Kidney tubule cell (primary cell): ENCODE measurements around the gene PRAMEF15.
"Not testable (repeated sequence)": the region's sequence is repeated elsewhere in the genome, so short reads cannot be mapped to it uniquely, and the experiment has no call there.

Experiments
- DNase-seq: peaks from one replicate; pipeline ENCODE4 v3.0.0-alpha.2; 2018; ENCODE audit warnings: low spot score

The PRAMEF15 gene

GRCh38 chr1:13315281-13315680 lies at the start of gene PRAMEF15:
Gene PRAMEF15 (plus strand): TSS chr1:13315581. CDS start chr1:13318408, 2,827 bp downstream.
- not testable (repeated sequence) for DNase-seq

DNA sequence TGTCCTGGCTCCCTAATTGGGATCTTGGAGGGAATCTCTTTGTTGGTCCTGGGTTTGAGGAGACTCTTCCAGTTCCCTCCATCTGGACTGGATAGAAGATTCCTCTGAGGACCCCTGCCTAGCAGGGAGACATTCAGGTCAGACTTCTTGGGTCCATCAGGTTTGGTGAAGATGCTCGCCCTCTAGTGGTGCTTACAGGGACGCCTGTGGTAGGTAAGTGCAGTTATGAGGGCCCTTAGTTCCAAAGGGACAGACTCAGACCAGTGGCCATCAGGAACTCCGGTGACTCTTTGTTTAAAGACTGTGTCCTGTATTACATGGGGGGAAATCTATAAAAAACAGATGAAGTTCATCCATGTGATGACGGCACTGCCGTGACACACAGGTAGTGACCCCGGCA lies 38.4 kb upstream of the PRAMEF15 start:
- DNase-seq, result not testable (repeated sequence)

- DNase-seq, result not testable (repeated sequence)
Measured at GRCh38 chr1:13279617-13280016, 35.8 kb upstream of the PRAMEF15 start.

DNA sequence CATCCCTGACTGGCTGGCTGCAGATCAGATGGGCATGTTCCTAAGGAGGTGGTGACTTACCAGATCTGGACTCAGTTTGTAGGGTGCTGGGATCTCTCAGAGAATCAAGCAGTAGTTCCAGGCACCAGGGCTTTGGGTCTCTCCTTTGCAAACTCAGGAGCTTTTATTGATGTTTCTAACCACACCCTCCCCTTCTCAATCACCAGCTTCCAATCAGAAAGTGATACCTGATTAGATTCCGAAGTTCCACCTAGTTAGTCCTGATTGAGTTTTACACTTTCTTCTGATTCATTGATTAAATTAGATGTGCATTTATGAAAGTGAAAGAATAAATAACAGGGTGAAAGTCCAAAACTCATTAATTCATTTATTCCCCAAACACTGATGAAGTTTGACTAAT lies 30.3 kb upstream of the PRAMEF15 start, which contains the start of gene PRAMEF8:
TSS of gene PRAMEF8 (minus strand) at position 101 of the 400 bp plus-strand sequence. CDS start 1,046 bp downstream, outside the sequence.
- DNase-seq, result not testable (repeated sequence)

DNA sequence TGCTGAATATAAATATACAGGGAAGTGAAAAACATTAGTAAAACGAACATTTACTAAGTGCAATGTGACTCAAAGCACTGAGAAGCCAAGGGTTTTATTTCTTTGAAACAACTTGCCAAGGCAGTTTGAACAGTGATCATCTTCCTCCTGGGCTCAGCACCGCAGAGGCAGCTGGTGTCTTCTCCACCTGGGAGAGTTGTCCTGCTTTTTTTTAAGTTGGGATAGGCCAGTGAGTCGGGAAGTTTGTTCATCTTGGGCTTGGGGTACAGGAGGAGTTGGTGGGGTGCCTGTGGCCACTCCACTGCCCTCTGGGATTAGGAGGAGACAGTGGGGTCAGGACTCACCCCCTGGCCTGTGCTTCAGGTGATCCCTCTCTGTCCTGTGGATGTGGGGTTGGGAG lies 26.4 kb upstream of the PRAMEF15 start:
- DNase-seq, result not testable (repeated sequence)

DNA sequence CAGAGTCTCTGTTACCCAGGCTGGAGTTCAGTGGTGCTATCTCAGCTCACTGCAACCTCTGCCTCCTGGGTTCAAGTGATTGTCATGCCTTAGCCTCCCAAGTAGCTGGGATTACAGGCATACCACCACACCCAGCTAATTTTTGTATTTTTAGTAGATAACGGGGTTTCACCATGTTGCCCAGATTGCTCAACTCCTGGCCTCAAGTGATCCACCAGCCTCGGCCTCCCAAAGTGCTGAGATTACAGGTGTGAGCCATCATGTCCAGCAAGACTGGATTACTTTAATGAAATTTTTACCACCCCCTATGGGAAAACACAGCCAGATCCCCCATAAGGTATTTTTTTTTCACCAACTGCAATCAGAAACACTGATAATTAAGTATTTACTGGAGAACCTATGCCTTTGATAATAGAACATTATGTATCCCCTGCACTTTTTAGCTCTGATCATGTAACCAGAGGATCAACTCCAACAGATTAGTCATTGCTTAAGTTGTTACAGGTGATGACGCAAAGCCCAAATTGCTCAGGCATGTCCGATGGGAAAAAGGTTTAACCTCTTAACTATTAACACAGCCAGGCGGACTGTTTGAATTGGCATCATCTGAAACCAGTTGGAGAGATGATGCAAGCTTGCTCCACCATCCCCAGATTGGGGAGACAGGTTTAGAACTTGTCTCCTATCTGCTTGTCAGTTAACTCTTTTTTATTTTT lies 18.0 kb upstream of the PRAMEF15 start:
- not testable (repeated sequence) for DNase-seq

- not testable (repeated sequence) for DNase-seq
Measured at GRCh38 chr1:13298699-13299098, 16.7 kb upstream of the PRAMEF15 start.

GRCh38 chr1:13302197-13302596 lies 13.2 kb upstream of the PRAMEF15 start:
- DNase-seq, result not testable (repeated sequence)

- DNase-seq, result not testable (repeated sequence)
Measured at GRCh38 chr1:13303239-13303638, 12.1 kb upstream of the PRAMEF15 start, which contains the start of gene PRAMEF33. Gene PRAMEF33 (plus strand): TSS chr1:13303539. CDS start chr1:13305955, 2,416 bp downstream.

- DNase-seq, result not testable (repeated sequence)
Measured at GRCh38 chr1:13342496-13342895, 27.1 kb downstream of the PRAMEF15 start.

DNA sequence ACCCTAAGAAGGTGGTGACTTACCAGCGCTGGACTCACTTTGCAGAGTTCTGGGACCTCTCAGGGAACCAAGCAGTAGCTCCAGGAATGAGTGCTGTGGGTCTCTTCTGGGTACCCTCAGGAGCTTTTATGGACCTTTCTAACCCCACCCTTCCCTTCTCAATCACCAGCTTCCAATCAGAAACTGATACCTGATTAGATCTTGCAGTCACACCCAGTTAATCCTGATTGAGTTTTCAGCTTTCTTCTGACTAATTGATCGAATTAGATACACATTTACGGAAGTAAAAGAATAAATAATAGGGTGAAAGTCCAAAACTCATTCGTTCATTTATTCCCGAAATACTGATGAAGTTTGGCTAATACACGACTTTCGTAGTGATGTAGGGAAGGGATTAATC lies 31.7 kb downstream of the PRAMEF15 start, which contains the start of gene PRAMEF14:
TSS of gene PRAMEF14 (minus strand) at position 101 of the 400 bp plus-strand sequence. CDS start 1,820 bp downstream, outside the sequence.
- not testable (repeated sequence) for DNase-seq

- not testable (repeated sequence) for DNase-seq
Measured at GRCh38 chr1:13353476-13353875, 38.1 kb downstream of the PRAMEF15 start.

DNA sequence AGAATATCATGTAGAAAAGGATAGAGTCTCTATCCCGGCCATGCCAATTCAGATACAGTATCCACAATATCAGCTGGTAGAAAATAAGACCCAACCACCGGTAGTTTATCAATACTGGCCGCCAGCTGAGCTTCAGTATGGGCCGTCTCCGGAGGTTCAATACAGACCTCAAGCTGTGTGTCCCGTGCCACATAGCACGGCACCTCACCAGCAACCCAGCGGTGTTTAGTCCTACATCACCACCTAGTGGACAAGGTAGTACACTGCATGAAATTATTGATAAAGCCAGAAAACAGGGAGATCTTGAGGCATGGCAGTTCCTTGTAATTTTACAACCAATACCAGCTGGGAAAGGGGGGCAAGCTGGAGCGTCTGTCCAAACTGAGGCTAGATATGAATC lies 39.1 kb downstream of the PRAMEF15 start:
- DNase-seq, result not testable (repeated sequence)

DNA sequence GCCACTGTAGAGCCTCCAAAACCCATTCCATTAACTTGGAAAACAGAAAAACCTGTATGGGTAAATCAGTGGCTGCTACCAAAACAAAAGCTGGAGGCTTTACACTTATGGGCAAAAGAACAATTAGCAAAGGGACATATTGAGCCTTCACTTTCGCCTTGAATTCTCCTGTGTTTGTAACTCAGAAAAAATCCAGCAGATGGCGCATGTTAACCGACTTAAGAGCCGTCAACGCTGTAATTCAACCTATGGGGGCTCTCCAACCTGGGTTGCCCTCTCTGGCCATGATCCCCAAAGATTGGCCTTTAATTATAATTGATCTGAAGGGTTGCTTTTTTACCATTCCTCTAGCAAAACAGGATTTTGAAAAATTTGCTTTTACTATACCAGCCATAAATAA lies 41.4 kb downstream of the PRAMEF15 start:
- peak; percentile 51 for DNase-seq

DNA sequence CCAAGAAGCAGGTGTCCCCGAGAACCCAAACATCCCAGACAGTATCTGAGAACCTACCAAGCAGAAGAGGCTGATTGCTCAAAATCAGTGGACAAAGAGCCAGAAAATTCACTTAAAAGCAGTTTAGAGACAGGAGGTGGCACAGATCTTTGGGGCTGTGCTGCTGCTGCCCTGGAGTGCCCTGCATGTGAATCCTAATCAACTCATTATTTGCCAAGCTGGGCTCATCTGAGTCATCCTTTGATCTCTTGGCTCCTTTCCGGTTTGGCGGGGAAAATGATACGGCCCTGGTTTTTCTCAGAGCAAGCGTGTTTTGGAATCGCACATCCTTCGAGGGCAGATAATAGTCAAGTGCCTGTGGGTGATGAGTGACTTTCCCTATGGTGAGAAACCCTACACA lies 47.0 kb downstream of the PRAMEF15 start:
- not testable (repeated sequence) for DNase-seq

DNA sequence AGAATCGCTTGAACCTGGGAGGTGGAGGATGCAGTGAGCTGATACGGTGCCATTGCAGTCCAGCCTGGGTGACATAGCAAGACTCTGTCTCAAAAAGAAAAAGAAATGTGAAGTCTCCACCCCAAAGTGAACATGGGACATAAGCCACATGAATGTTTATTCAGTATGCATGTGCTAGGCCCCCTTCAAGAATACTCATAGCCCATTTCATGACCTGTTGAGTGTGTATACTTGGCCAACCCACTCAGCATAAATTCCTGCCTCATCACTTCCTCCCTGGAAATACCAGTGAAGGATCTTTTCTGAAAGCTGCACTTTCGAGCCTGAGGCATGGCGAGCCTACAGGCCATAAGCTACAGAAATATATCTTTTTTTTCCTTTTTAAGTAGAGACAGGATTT lies 49.5 kb downstream of the PRAMEF15 start:
- DNase-seq, result not testable (repeated sequence)

- not testable (repeated sequence) for DNase-seq
Measured at GRCh38 chr1:13366536-13366935, 51.2 kb downstream of the PRAMEF15 start.

DNA sequence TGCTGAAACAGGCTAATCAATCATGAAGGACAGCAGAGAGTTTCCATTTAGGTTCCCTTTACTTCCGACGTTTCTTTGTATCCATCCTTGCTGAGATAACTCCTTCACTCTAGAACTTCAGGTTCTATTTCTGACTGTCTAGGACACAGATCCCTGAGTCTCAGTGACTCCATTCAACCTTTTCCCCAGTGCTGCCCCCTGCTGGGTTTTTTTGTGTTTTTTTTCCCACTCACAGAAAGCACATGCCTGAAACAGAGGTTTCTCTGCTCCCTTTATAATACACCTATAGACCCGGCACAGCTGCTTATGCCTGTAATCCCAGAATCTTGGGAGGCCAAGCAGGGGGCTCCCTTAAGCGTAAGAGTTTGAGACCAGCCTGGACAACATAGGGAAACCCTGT lies 53.2 kb downstream of the PRAMEF15 start:
- peak; percentile 19 for DNase-seq
